ENCODE measurements around the gene GRIK5. TPM values are rescaled to one million over a fixed set of nuclear protein-coding genes. Genes with fewer than 3 reads are reported as not detected.

Gene GRIK5
- total and polyA plus RNA-seq, 4 donors, result 0.09 to 0.42 (median 0.17) TPM; not detected in 1

- Histone ChIP-seq H3K9ac (ENCODE audit: low read depth in 1 of 2, low read length in 2 of 2) (no peak overlapping the region), H3K4me1 (ENCODE audit: control insufficient read depth in 4 of 4, insufficient read depth in 4 of 4, low read length in 3 of 4) (no peaks in the 10 kb centered on the region), H3K9me3 (ENCODE audit: control insufficient read depth in 4 of 4, low read length in 3 of 4) (no peaks in the 10 kb centered on the region), H3K27me3 (ENCODE audit: control insufficient read depth in 4 of 4, insufficient read depth in 4 of 4, low read length in 3 of 4) (peaks cover 0 to 2% (median 0%) of the 10 kb centered on the region in 4 donors), H3K4me3 (ENCODE audit: low read depth in 1 of 3, low read length in 3 of 3) (no peak overlapping the region), H3K27ac (ENCODE audit: low read depth in 1 of 2, low read length in 2 of 2) (no peak overlapping the region), H3K36me3 (ENCODE audit: control insufficient read depth in 4 of 4, insufficient read depth in 3 of 4, low read depth in 1 of 4, low read length in 3 of 4) (no peaks in the 10 kb centered on the region)
- TF ChIP-seq JUND (IDR thresholded peaks at IDR 0.05) (no peak), EGR1 (IDR thresholded peaks at IDR 0.05; ENCODE audit: low read depth in 2 of 2) (no peak), NR2F2 (IDR thresholded peaks at IDR 0.05) (no peak), REST (IDR thresholded peaks at IDR 0.05) (no peak), MAX (IDR thresholded peaks at IDR 0.05) (no peak), YY1 (IDR thresholded peaks at IDR 0.05) (no peak), HNF4G (IDR thresholded peaks at IDR 0.05) (no peak), SP1 (IDR thresholded peaks at IDR 0.05) (no peak), GABPA (IDR thresholded peaks at IDR 0.05 in 1 of 2, conservative IDR thresholded peaks at IDR 0.05 in 1 of 2) (no peak)
- TF ChIP-seq, protein P1, sequence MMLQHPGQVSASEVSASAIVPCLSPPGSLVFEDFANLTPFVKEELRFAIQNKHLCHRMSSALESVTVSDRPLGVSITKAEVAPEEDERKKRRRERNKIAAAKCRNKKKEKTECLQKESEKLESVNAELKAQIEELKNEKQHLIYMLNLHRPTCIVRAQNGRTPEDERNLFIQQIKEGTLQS (IDR thresholded peaks at IDR 0.05), result no peak
- DNase-seq (ENCODE audit: low spot score), result no peak
- 52% methylated on average over 10 of the region's 10 CpGs for WGBS
Measured at GRCh38 chr19:42113641-42114348, 43.8 kb upstream of the GRIK5 start.

- TF ChIP-seq EGR1 (IDR thresholded peaks at IDR 0.05; ENCODE audit: low read depth in 2 of 2) (no peak), CTCF (IDR thresholded peaks at IDR 0.05; ENCODE audit: low read depth, low read length, missing input control) (no peak)
- H3K9me3 ChIP-seq (ENCODE audit: control insufficient read depth in 4 of 4, low read length in 3 of 4), result no peaks in the 10 kb centered on the region
- H3K9ac ChIP-seq (ENCODE audit: low read depth in 1 of 2, low read length in 2 of 2), result no peak overlapping the region
- no peak overlapping the region for H3K4me3 ChIP-seq (ENCODE audit: low read depth in 1 of 3, low read length in 3 of 3)
- 79% methylated on average over 3 of the region's 3 CpGs for WGBS
- no peaks in the 10 kb centered on the region for H3K4me1 ChIP-seq (ENCODE audit: control insufficient read depth in 4 of 4, insufficient read depth in 4 of 4, low read length in 3 of 4)
- H3K27ac ChIP-seq (ENCODE audit: low read depth in 1 of 2, low read length in 2 of 2), result no peak overlapping the region
- H3K36me3 ChIP-seq (ENCODE audit: control insufficient read depth in 4 of 4, insufficient read depth in 3 of 4, low read depth in 1 of 4, low read length in 3 of 4), result no peaks in the 10 kb centered on the region
- peaks cover 0 to 2% (median 0%) of the 10 kb centered on the region in 4 donors for H3K27me3 ChIP-seq (ENCODE audit: control insufficient read depth in 4 of 4, insufficient read depth in 4 of 4, low read length in 3 of 4)
- no peak for DNase-seq (ENCODE audit: low spot score)
Measured at GRCh38 chr19:42111811-42112210, 41.8 kb upstream of the GRIK5 start.

DNA sequence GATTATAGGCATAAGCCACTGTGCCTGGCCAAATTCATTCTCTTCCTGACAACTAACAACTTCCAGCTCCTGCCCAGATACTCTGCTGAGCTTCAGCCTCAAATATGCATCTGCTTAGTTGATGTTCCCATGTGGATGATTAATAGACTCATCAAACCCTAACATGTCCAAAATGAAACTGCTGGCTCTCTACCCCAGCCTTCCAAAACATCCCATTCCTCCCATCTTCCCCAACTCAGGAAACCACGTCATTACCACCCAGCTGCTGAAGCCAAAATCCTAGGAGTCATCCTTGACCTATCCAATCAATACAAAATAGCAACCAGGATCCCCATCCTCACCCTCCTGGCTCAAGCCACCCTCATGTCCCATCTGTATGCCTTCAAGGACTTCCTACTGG, 41.4 kb upstream of the GRIK5 start:
- no peak overlapping the region for H3K4me3 ChIP-seq (ENCODE audit: low read depth in 1 of 3, low read length in 3 of 3)
- DNase-seq (ENCODE audit: low spot score), result no peak
- H3K36me3 ChIP-seq (ENCODE audit: control insufficient read depth in 4 of 4, insufficient read depth in 3 of 4, low read depth in 1 of 4, low read length in 3 of 4), result no peaks in the 10 kb centered on the region
- H3K9ac ChIP-seq (ENCODE audit: low read depth in 1 of 2, low read length in 2 of 2), result no peak overlapping the region
- no peaks in the 10 kb centered on the region for H3K9me3 ChIP-seq (ENCODE audit: control insufficient read depth in 4 of 4, low read length in 3 of 4)
- H3K4me1 ChIP-seq (ENCODE audit: control insufficient read depth in 4 of 4, insufficient read depth in 4 of 4, low read length in 3 of 4), result no peaks in the 10 kb centered on the region
- peaks cover 0 to 2% (median 0%) of the 10 kb centered on the region in 4 donors for H3K27me3 ChIP-seq (ENCODE audit: control insufficient read depth in 4 of 4, insufficient read depth in 4 of 4, low read length in 3 of 4)
- H3K27ac ChIP-seq (ENCODE audit: low read depth in 1 of 2, low read length in 2 of 2), result no peak overlapping the region
- WGBS, result 69% methylated on average over 1 of the region's 1 CpG
- TF ChIP-seq SP1 (IDR thresholded peaks at IDR 0.05) (no peak), GABPA (IDR thresholded peaks at IDR 0.05 in 1 of 2, conservative IDR thresholded peaks at IDR 0.05 in 1 of 2) (no peak), MAX (IDR thresholded peaks at IDR 0.05) (no peak), FOXA2 (IDR thresholded peaks at IDR 0.05) (no peak), RXRA (IDR thresholded peaks at IDR 0.05) (no peak), REST (IDR thresholded peaks at IDR 0.05) (no peak), NR2F2 (IDR thresholded peaks at IDR 0.05) (no peak), JUND (IDR thresholded peaks at IDR 0.05) (no peak), HNF4G (IDR thresholded peaks at IDR 0.05) (no peak)
- TF ChIP-seq, protein P2, sequence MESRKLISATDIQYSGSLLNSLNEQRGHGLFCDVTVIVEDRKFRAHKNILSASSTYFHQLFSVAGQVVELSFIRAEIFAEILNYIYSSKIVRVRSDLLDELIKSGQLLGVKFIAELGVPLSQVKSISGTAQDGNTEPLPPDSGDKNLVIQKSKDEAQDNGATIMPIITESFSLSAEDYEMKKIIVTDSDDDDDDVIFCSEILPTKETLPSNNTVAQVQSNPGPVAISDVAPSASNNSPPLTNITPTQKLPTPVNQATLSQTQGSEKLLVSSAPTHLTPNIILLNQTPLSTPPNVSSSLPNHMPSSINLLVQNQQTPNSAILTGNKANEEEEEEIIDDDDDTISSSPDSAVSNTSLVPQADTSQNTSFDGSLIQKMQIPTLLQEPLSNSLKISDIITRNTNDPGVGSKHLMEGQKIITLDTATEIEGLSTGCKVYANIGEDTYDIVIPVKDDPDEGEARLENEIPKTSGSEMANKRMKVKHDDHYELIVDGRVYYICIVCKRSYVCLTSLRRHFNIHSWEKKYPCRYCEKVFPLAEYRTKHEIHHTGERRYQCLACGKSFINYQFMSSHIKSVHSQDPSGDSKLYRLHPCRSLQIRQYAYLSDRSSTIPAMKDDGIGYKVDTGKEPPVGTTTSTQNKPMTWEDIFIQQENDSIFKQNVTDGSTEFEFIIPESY (IDR thresholded peaks at IDR 0.05), result no peak

Measured in liver (tissue), 9 donors.